DMS153 treated with DMSO at 0.1 percent for 48 hours (cell line): ENCODE measurements around the gene PPP2R5C.

Experiments used
- DNase-seq: peaks from one replicate; lab custom pipeline; 2025; ENCODE audit not compliant: unreplicated experiment; lab: John Stamatoyannopoulos, UW

Gene PPP2R5C

GRCh38 chr14:101909371-101910096, 148.0 kb downstream of the PPP2R5C start:
- DNase-seq: no peak

DNA sequence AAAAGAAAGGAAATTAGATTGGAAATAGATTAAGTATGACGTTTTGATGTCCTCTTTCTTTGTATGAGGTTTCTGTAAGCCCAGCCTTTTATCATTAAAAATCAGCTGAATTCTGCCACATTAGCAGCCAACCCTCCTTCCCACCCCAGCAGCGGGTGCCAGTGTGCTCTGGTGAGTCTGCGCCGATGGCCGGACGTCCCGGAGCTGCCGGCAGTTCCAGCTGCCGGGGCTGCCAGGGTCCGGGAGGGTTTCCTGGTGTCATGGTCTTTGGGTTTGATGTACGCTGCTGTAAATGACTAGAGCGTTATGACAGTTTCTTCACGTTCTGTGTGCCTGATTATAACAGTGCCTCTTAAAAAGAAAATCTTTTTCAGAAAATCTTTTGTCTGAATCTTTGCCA, 151.3 kb downstream of the PPP2R5C start:
- DNase-seq: no peak

DNA sequence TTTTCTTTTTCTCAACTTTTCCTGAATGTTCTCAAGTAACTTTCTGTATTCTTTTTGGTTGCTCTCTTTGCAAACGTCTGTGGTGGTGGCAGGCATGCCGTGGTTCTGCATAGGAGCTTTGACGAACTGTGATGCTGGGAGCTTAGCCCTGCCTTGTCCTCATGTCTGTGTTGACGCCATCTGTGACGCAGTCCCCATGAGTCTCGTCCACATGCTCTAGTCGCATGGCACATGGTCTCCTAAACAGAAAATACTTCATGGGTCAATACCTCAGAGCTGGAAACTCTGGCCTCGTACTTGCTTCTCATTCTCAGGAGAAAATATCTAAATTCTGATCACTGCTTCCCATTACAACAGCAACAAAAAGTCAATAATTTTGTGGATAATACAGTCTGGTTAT, 152.6 kb downstream of the PPP2R5C start:
- DNase-seq: no peak

GRCh38 chr14:101915871-101916815, 154.6 kb downstream of the PPP2R5C start:
- DNase-seq: no peak

- no peak for DNase-seq
These were observed 155.4 kb downstream of the PPP2R5C start for GRCh38 chr14:101916816-101917412.

- DNase-seq: no peak
These were observed 156.0 kb downstream of the PPP2R5C start for GRCh38 chr14:101917413-101918017.

GRCh38 chr14:101918065-101918989, 156.8 kb downstream of the PPP2R5C start:
- no peak for DNase-seq

- DNase-seq: no peak
These were observed 158.8 kb downstream of the PPP2R5C start for GRCh38 chr14:101920271-101920670.

DNA sequence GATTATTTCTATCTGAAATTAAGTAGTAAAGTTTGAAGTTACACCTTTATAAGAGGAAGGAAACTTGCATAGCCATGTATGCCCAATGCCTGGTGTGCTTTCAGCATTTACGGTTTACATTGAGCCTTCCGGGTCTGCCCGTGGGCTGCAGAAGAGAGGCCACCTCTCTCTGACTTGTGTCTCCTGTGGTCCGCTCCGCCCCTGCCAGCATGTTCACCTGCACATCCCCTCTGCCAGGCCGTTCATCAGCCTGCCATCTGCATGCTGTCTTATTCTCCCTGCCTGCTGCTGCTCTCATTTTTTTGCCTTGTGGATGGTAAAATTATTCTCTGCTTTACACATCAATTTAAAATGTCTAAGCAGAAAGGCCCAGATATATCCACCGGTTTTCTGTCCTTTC, 161.4 kb downstream of the PPP2R5C start:
- no peak for DNase-seq

DNA sequence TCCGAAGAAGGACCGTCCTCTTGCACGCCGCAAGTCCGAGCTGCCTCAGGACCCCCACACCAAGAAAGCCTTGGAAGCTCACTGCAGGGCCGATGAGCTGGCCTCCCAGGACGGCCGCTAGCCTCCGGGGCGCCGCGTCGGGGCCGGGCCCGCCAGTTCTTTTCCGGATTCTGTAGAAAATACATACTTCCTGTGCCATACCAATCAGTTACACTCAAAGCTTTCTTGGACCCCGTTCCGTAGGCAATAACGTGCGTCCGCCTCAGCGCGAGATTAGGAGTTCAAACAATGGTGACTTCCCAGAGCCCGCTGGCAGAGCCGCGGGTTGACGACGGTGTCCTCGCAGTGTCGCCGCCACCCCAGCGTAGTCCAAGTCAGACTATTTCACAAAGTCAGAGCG, 163.6 kb downstream of the PPP2R5C start:
- DNase-seq: no peak

DNA sequence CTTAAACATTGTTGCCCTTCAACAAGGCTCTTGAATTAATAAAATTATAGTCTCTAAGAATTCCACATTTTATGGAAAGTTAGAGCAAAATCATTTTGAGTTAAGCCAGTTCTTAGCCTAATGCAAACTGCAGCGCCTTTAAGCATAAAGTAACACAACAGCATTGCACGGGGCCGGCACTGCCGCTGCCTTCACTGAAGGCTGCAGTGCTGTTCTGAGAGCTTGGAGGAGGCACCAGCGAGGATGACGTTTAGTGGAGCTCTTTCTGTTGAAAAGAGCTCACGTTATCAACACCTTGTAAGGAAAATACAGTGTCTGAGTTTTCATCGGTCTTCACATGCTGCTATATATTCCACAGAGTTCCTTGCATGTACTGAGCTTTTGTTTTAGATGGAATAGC, 164.6 kb downstream of the PPP2R5C start:
- DNase-seq: no peak

- DNase-seq: no peak
These were observed 165.1 kb downstream of the PPP2R5C start for GRCh38 chr14:101926620-101927019.

DNA sequence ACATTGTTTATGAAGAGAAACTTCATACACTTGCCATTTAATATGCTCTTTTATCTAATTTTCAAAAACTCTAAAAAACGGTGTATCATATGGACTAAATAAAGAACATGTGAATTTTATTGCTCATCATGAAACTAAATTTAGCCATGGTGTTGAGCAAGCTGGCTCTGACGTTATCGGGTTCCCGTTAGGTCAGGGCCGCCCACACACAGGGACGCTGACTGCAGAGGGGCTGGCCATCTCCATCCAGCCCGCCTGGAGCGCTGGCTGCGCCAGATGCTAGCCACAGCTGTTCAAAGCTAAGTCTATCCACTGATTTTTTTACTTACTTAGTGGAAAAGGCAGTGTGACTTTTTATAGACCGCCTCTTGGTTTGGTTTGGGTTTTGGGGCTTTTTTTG, 166.3 kb downstream of the PPP2R5C start:
- DNase-seq: no peak

DNA sequence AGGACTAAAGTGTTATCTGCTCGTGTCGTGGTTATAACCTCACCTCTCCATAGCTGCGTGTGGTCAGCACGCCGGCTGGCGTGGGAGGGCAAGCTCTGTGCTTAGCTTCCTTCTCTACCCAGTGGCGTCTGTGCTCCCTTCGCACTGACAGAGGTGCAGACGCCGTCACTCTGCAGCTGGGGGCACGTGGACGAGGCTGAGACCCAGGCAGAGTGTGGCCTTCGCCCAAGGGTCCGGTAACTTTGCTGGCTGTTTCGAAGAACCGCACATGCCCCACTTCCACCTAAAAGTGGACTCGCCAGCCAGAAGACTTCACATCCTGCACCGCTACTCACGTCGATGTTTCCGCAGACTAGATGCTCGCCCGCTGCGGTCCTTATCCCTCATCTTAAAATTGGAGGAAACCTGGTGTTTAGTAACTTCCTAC, 166.9 kb downstream of the PPP2R5C start:
- DNase-seq: no peak

GRCh38 chr14:101929096-101929495, 167.6 kb downstream of the PPP2R5C start:
- no peak for DNase-seq

GRCh38 chr14:101929946-101930345, 168.4 kb downstream of the PPP2R5C start:
- no peak for DNase-seq

- no peak for DNase-seq
These were observed 171.2 kb downstream of the PPP2R5C start for GRCh38 chr14:101932673-101933072.

DNA sequence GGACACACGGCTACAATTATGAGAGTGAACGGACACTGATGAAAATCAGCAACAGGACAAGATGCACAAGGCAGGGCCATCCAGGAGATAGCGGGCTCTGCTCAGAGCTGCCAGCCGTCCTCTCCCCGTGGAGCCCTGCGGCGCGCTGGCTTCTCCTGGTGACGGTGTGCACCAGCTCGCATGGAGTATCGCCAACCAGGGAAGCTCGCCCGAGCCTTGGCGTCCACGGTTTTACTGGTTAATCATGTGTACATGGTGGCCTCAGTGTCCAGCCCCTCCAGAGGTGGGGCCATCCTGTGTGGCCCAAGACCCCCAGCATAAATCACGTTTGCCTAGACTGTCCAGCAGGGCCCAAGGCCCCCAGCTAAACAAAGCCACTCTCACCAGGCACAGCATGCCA, 171.7 kb downstream of the PPP2R5C start:
- DNase-seq: no peak

DNA sequence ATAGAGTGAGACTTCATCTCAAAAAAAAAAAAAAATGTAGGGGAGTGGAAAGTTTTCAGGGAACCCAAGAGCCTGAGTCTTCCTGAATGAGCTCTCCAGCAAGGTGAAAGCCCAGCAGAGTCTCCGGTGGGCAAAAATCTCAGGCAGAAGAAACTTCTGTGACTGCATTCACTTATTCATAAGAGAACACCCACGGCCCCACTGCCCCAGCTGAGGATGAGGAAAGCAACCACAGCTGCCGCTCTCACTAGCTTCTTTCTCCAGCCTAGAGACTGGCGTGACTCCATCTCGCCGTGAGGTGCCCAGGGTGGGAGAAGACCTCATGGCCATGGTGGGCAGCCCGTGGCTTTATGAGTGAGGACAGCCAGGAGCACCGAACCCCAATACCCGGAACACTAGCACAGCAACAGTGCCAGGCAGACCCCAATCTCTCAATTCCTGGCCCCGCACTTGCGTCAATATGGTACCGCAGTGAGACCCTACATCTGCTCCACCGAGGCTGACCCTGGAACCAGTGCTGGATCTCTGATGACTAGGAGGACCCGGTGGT, 173.2 kb downstream of the PPP2R5C start:
- DNase-seq: no peak
